NCI-H1092 (cell line): ENCODE measurements around the gene PCBP3.
"Not testable (repeated sequence)": the region's sequence is repeated elsewhere in the genome, so short reads cannot be mapped to it uniquely, and the experiment has no call there.

ENCODE experiments used
- DNase-seq: peaks from one replicate; lab custom pipeline; 2025; lab: John Stamatoyannopoulos, UW

Gene PCBP3

DNA sequence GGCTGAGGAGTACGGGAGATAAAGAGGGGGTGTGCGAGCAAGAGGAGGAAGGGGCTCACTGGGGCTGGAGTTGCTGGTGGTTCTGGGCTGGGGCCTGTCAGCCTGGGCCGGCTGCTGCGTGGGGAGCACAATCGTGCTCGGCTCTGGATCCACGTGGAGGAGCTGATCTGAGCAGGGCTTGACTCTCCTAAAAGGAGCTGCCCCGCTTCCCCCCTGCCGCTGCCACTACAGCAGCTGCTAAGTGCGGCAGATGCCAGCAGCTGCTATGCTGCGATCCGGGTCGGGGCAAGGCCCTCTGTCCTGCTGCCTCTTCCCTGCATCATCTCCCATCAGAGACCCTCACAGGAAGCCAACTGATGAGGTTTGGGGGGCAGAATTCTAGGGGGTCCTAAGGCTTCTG, 165.9 kb downstream of the PCBP3 start:
- no peak for DNase-seq

DNA sequence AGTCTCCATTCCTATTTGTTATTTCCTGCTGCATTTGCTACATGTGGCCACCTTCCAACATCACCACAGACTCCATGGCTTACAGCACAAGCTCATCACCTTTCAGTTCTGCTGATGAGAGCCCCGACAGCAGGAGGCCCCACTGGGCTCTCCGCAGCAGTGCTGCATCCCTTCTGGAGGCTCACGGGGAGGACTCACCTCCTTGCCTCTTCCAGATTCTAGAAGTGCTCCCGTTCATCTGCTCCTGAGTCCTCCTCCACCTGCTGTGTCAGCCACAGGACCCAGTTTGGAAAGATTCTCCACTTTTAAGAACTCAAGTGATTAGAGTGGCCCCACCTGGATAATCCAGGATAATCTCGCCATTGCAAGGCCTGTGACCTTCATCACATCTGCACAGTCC, 167.6 kb downstream of the PCBP3 start:
- DNase-seq: no peak

DNA sequence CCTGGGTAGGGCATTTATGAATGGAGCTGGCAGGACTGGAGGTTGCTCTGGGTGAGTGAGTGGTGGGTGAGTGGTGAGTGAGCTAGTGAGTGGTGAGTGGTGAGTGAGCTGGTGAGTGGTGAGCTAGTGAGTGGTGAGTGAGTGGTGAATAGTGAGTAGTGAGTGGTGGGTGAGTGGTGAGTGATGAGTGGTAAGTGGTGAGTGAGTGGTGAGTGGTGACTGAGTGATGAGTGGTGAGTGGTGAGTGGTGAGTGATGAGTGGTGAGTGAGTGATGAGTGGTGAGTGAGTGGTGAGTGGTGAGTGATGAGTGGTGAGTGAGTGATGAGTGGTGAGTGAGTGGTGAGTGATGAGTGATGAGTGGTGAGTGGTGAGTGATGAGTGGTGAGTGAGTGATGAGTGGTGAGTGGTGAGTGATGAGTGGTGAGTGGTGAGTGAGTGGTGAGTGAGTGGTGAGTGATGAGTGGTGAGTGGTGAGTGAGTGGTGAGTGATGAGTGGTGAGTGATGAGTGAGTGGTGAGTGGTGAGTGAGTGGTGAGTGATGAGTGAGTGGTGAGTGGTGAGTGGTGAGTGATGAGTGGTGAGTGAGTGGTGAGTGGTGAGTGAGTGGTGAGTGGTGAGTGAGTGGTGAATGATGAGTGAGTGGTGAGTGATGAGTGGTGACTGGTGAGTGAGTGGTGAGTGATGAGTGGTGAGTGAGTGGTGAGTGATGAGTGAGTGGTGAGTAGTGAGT, 170.8 kb downstream of the PCBP3 start:
- not testable (repeated sequence) for DNase-seq

DNA sequence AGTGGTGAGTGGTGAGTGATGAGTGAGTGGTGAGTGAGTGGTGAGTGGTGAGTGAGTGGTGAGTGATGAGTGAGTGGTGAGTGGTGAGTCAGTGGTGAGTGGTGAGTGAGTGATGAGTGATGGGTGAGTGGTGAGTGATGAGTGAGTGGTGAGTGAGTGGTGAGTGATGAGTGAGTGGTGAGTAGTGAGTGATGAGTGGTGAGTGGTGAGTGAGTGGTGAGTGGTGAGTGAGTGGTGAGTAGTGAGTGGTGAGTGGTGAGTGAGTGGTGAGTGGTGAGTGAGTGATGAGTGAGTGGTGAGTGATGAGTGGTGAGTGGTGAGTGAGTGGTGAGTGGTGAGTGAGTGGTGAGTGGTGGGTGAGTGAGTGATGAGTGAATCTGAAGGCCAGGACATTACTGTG, 172.3 kb downstream of the PCBP3 start:
- DNase-seq: not testable (repeated sequence)

DNA sequence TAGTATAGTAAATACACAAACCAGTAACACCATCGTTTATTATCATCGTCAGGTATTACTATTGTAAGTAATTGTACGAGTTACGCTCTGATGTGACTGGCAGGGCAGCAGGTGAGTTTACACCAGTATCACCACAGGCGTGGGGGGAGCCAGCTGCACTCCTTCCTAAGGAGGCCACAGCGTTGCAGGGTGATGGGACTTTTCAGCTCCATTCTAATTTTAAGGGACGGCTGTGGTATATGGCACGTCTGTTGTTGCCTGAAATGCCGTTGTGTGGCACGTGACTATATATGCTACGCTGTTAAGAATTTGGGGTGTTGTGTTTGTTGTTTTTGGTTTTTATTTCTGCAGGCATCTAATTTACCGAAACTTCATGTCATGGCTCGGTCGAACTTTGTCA, 173.3 kb downstream of the PCBP3 start:
- DNase-seq: no peak

DNA sequence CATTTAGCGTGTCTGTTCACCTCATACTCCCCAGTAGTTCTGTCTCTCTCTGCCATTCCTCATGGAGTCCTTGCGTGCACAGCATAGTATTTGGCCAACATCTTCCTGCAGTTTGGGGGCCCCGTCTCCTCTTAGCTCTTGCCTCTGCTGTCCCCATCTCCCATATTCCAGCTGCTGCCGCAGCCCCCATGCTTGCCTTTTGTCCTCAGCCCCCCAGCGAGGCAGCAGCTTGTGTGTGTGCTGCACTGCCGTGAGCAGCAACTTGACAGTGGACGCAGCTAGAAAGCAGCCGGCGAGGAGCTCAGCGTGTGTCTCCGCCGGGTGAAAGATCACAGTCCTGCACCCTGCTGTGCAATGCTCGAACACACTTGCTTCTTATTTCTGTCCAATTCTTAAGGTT, 173.8 kb downstream of the PCBP3 start:
- DNase-seq: no peak

DNA sequence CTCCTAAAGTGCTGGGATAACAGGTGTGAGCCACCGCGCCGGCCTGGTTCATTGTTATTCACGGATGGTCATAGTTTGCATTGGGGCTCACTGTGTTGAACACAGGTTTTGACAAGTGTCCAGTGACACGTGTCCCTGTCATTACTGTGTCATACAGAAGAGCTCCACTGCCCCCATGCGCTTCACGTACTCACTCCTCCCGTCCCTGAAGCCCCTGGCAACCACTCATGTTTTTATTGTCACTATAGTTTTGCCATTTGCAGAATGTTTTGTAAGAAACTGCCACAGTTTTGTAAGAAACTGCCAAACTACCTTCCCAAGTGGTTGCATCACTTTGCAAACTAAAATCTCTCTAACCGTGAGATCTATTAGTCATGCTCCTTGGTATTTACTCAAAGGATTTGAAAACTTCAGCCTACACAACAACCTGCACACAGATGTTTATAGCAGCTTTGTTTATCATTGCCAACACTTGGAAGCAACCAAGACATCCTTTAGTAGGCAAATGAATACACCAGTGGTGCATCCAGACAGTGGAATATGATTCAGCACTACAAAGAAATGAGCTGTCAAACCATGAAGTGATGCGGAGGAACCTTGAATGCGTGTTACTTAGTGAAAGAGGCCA, 174.9 kb downstream of the PCBP3 start:
- DNase-seq: no peak

DNA sequence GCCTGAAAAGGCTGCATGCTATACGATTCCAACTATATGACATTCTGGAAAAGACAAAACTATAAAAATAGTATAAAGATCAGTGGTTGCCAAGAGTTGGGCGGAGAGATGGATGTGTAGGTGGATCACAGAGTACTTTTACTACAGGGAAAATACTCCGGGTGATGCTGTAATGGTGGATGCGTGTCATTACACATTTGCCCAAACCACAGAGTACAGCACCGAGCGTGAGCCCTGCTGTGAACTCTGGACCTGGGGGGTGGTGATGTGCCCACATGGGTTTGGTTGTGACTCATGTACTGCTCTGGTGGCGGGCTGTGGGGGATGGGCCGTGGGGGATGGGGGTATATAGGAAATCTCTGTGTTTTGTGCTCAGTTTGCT, 175.4 kb downstream of the PCBP3 start:
- DNase-seq: no peak

DNA sequence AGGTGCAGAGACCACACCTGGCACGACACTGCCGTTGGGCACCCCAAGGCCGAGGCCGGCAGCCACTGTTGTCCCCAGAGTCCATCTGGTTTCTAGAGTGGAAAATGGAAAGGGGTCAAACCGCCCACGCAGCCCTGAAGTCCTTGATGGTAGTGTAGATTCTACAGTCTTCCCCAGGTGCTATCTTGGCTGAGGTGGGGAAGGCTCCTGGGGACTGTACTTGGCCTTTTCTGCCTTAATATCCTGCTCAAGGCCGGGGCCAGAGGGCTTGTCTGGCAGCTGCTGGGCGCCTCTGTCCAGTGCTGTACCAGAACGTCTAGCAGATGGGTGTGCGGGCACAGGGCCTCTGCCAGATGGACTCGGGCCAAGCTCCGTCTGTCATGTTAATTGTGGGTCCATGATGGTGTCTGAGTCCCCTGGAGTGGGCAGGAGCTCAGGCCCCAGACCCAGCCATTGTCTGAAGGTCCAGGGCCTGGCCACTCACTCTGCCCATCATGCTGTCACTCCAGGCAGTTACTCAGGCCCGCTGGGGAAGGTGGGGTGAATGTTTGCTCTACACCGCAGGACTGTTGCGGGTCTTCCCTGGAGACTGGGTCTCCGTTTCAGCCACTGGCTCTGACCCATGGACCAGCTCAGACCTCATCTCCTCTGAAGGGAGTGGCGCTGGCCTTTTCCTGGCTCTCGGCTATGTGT, 176.1 kb downstream of the PCBP3 start:
- no peak for DNase-seq

DNA sequence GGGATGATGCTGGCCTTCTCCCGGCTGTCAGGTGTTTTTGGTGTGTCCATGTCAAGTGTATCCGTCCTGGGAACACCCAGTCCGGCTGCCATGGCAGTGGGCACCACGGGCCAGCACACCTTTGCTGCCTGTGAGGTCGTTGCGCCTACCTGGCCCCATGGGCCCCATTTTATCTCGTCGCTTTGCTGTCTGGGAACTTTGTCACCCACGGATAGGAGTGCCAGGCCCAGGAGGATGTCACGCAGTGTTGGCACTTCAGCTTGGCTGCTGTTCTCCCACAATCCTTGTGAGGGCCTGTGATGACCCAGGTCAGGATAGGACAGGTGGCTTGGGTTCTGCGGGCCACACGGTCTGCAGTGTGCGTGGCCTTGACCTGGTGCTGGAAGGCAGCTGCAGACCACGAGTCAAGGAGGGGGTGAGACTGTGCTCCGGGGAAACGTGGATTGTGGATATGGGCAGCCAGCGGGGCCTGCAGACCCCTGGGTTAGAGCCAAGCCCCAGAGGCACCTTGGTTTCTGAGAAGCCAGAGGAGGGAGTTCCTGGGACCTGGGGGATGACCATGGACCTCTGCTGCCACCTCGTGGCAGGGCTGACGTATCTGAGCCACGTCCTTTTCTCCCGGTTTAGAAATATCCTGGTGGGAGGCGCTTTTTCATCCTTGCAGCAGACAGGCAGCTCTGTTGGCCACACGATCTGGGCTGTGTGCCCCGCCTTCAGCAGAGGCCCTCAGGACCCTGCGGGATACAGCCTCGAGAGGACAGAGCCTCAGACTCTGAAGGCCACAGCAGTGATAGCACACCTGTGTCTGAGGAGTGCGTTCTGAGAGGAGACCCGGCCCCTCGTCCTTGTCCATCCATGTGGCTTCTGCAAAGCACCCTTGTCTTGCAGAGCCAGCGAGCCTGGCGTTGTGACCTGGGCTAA, 176.9 kb downstream of the PCBP3 start:
- peak; percentile 84 for DNase-seq

DNA sequence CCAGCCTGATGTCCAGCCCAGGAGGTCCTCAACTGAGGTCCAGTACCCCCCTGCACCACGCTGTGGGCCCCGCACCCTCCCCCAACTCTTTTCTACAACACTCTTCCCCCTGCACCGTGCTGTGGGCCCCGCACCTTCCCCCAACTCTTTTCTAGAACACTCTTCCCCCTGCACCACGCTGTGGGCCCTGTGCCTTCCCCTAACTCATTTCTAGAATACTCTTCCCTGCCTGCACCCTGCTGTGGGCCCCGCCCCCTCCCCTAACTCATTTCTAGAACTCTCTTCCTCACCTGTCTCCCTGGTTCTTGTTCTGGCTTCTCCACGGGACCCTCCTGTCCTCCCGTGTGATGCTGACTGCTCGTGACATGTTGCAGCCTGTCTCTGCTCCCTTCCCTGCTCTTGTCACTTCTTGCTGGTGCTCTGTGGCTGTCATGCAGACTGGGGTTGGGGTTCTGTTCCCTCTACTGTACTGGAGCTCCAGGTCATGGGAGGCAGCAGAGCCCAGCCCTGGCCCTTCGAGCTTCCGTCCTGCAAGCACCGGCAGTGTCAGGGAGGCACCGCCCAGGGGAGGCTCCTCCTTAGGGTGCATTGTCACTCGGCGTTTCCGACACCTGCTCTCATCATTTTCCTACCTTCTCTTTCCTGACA, 177.9 kb downstream of the PCBP3 start:
- DNase-seq: no peak

DNA sequence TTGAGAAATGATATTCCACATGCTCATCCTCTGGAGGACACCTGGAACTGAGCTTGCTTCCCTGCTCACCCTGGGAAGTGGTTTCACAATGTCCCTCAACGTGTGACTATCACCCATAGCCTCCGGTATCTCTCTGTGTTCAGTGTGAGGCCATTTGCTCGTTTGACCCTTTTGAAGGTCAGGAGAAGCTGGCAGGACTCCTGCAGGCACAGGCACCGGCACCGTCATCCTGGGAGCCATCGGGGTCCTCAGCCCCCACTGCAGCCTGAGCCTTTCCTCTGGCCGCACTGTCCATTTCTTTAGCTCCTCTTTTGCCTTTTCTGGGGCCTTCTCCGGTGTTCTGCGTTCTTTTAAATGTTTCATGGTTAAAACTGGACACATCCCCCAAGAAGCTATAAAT, 178.5 kb downstream of the PCBP3 start:
- DNase-seq: no peak

DNA sequence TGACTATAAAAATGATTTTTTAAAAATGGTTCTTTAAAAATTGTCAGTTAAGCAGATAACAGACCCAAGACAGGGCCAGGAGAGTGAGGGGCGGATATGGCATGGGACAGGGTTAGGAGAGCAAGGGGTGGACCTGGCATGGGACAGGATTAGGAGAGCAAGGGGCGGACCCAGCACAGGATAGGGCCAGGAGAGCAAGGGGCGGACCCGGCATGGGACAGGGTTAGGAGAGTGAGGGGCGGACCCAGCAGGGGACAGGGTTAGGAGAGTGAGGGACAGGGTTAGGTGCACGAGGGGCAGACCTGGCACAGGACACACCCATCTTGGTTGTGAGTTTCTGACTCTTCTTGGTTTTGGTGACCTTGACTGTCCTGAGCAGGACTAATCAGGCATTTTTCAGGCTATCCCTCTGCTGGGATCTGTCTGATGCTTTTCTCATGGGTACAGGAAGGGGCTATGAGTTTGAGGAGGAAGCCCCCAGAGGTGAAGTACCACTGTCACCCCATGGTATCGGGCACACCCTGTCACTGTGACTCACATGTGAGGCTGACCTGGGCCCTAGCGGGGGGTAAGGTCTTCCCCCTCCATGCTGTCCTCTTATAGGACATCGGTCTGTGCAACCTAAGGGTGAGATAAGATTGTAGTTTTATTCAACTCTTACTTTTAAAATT, 179.0 kb downstream of the PCBP3 start:
- no peak for DNase-seq

DNA sequence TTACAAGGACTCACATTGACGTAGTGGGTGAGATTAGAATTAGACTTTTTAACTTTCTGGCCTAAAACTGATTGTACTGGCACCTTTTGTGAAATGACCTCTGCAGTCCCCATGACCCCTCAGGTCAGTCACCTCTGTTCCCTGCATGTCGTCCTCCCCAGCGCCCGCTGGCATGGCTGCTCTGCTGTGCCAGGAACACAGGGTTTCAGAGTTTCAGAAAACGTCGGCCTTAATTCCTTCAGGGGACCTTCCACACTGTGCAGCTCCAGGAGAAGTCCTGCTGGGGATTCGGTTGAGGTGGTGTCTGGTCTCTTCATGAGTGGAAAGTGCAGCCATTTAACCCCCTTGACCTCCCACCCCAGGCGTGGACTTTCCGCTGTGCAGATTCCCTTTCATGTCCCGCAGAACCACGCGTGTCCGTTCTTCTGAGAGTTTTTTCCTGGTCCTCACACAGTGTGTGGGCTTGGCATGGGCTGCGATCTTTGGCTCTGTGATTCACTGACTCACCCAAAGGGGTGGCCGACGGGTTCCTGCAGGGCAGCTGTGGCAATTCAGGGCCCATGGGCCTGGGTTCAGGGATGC, 179.7 kb downstream of the PCBP3 start:
- DNase-seq: no peak

DNA sequence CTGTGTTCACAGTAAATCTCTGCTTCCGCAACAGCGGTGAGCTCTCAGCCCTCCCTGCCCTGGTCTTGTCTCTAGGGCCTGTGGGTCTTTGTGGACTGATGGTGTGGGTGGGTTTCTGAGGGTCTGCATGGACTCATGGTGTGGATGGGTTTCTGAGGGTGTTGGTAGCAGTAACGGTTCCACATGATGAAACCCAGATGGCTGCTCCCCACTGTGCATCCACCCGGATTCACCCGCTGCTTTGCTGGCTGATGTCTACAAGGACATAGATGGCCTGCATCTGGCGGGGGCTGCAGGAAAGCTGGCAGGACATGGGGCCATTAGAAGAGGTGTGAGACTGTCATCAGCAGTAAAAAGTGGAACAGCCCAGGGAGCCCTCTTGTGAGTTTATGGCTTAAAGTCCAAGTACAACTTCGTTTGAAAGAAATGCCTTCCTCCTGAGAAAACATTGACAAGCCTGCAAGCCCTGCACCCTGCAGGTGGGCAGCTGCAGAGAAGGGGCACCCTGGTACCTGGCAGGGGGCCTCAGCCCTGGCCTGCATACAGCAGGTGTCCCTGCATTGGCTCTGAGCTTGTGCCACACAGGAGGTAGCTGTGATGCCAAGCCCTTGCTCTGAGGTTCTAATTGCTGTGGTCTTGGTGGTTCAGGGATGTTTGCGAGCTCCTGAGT, 181.2 kb downstream of the PCBP3 start:
- DNase-seq: no peak

DNA sequence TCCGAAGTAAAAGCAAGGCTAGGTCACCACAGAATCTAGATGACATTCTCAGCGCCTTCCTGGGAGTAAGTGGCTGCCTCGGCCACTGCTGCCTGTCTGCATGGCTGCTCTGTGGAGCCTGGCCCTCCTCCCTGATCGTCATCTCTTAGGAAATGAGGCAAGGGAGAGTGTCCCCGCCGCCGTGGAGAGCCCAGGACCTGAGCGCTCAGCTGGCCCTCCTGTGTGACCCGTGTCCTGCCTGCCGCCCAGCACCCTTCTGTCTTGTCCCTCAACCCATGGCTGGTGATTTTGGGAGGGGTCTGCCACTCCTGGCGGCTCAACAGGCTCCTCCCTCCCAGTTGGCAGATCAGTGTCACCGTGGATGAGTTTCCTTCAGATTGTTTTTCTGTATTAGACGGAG, 181.7 kb downstream of the PCBP3 start:
- no peak for DNase-seq

DNA sequence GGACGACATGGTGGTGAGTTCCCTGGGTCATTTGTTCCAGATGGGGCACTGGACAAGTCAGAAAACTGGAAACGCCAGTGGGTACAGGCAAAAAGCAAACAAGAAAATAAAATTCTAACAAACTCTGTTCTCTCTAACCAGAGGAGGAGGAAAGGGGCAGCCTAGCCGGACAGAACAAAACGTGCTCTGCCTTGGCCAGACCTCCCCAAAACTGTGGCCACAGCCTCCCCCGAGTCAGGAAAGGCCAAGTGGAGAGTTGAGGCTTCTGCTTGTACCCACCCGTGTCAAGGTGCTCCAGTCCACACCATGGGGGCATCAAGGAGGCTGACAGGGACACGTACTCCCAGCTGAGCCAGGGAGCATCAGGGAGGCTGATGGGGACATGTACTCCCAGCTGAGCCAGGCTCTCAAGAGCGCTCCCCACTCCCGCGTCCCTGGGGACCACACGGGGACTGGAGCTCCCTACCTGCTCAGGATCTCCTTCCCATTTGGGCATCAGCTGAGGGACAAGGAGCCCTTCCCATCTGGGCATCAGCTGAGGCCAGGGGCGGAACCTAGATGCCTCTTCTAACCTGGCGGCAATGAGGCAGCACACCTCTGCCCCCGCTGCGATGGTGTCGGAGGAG, 183.3 kb downstream of the PCBP3 start:
- DNase-seq: no peak

DNA sequence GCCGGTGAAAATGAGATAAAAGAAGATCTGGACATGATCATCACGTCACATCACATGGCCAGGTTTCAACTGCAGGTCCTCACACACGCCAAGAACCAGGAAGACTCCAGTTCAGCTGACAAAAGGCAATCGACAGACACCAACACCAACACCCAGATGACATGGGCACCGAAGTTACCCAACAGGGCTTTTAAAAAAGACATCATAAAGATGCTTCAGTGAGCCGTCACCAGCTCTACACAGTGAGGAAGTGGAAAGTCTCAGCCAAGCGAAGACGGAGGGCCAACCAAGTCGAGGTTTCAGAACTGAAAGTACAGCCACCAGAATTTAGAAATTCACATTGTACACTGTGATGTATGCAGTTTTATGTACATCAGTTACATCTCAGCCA, 183.8 kb downstream of the PCBP3 start:
- no peak for DNase-seq

DNA sequence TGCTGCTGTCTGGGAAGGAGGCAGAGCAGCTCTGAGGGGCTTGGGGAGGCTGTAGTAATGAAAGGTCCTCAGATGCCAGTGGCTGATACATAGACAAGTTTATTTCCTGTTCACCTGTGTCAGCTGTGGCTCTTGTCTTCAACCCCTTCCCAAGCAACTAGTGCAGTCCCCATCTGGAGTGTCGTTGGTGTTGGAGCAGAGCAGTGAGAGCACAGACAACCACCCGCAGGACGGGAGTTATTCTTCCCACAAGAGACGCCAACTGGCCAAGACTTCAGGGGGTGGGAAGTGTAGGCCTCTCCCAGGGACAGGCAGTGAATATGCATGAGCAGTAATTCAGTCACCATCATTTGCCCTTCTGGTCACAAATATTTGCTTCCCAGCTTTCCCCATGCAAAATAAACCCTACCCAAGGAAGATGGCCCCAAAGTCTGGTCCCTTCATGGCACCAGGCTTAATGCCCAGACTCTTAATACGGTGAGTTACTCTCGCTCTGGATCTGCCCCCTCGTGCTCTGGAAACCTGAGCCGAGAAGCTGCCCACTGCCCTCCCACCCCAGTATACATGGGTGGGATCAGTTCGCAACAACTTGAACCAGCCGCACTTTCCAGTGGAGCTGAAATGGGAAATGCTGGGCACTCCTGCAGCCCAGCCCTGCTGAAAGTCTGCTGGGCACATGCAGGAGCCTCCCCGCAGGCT, 184.5 kb downstream of the PCBP3 start:
- DNase-seq: no peak
